Measurements from ENCODE around the gene LIN52. TPM values are rescaled to one million over a fixed set of nuclear protein-coding genes. Genes with fewer than 3 reads are reported as not detected.

LIN52 gene
- total and polyA plus RNA-seq, 2 of the 13 experiments (the other 11 are each of a cell fraction or from before 2014, with no cell fraction given): 11.4 to 23.3 TPM

DNA sequence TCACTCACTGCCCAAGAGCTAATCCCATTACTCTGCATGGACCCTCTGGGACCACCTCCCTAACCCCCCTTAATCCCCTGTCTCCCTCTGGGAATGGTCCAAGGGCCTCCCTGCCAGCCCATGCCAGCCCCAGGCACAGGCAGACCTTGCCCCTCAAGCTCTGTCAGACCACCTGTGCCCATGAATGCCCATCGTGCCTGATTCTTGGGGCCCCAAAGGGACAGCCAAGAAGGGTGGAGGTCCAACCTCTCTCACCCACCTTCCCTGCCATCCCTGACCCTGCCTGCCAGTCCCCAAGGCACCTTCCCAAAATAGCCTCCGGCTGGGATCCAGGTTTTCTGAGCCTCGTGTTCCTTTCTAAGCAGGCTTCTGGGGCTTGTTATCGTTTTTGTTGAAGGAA, 133.7 kb downstream of the LIN52 start:
- Histone ChIP-seq H3K27ac (ENCODE audit: extremely low read length, insufficient read depth, low read length) (no peak overlapping the region), H3K79me2 (ENCODE audit: insufficient read depth, low read length) (no peaks in the 10 kb centered on the region), H4K20me1 (ENCODE audit: insufficient read depth, low read length) (no peaks in the 10 kb centered on the region), H3K9me3 (ENCODE audit: low read length) (no peaks in the 10 kb centered on the region), H3K4me3 (replicated peaks in 1 of 3; ENCODE audit: insufficient read depth in 1 of 3, low read depth in 2 of 3, low read length in 3 of 3) (no peak overlapping the region), H3K27me3 (ENCODE audit: control insufficient read depth in 1 of 2, insufficient read depth in 2 of 2, low read length in 2 of 2) (peaks cover 14 to 55% of the 10 kb centered on the region in 2 experiments), H3K36me3 (replicated peaks in 1 of 2; ENCODE audit: control insufficient read depth in 1 of 2, insufficient read depth in 2 of 2, low read length in 2 of 2) (no peaks in the 10 kb centered on the region), H3K4me2 (ENCODE audit: low read depth, low read length) (no peak overlapping the region), H3K9ac (ENCODE audit: insufficient read depth, low read depth, low read length) (no peak overlapping the region), H2AFZ (ENCODE audit: low read length) (no peak overlapping the region), H3K4me1 (ENCODE audit: insufficient read depth, low read length) (peaks cover 12% of the 10 kb centered on the region; the same call in 1 of the 2 replicates)
- WGBS (ENCODE audit: low lambda C conversion rate): 0% methylated on average over 3 of the region's 4 CpGs
- ChIA-PET POLR2A (no interaction called here), CTCF (ENCODE audit: low intra/inter-chr PET ratio, low total read pairs) (interaction anchor here (0.8 to 3.1 kb wide), 3 partner anchors 32 to 107 kb away, joined by 3 to 14 read pairs (median 13); no protein-coding TSS in a partner anchor)
- no TSS peak for BruUV-seq (replicated peaks)
- ATAC-seq (no peak), DNase-seq (ENCODE audit: low spot score) (no peak), FAIRE-seq (no peak)
- TF ChIP-seq ZNF33B (CRISPR knock-in tag; IDR thresholded peaks at IDR 0.05) (no peak), HMGA1 (CRISPR knock-in tag; conservative IDR thresholded peaks at IDR 0.05) (no peak), FOSL2 (CRISPR knock-in tag; IDR thresholded peaks at IDR 0.05) (no peak), ZBTB38 (CRISPR knock-in tag; IDR thresholded peaks at IDR 0.05) (no peak), STAG1 (CRISPR knock-in tag; IDR thresholded peaks at IDR 0.05) (no peak), YEATS2 (CRISPR knock-in tag; IDR thresholded peaks at IDR 0.05; ENCODE audit: borderline replicate concordance) (no peak), ZBTB20 (CRISPR knock-in tag; IDR thresholded peaks at IDR 0.05; ENCODE audit: borderline replicate concordance, low read depth) (no peak), SATB2 (CRISPR knock-in tag; IDR thresholded peaks at IDR 0.05) (no peak), ZBTB42 (CRISPR knock-in tag; IDR thresholded peaks at IDR 0.05) (no peak)
- TF ChIP-seq, protein P1, sequence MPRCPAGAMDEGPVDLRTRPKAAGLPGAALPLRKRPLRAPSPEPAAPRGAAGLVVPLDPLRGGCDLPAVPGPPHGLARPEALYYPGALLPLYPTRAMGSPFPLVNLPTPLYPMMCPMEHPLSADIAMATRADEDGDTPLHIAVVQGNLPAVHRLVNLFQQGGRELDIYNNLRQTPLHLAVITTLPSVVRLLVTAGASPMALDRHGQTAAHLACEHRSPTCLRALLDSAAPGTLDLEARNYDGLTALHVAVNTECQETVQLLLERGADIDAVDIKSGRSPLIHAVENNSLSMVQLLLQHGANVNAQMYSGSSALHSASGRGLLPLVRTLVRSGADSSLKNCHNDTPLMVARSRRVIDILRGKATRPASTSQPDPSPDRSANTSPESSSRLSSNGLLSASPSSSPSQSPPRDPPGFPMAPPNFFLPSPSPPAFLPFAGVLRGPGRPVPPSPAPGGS (CRISPR knock-in tag; IDR thresholded peaks at IDR 0.05): no peak
- TF ChIP-seq, protein P2, sequence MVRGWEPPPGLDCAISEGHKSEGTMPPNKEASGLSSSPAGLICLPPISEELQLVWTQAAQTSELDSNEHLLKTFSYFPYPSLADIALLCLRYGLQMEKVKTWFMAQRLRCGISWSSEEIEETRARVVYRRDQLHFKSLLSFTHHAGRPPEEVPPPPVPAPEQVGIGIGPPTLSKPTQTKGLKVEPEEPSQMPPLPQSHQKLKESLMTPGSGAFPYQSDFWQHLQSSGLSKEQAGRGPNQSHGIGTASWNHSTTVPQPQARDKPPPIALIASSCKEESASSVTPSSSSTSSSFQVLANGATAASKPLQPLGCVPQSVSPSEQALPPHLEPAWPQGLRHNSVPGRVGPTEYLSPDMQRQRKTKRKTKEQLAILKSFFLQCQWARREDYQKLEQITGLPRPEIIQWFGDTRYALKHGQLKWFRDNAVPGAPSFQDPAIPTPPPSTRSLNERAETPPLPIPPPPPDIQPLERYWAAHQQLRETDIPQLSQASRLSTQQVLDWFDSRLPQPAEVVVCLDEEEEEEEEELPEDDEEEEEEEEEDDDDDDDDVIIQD (CRISPR knock-in tag; IDR thresholded peaks at IDR 0.05; ENCODE audit: low read depth): no peak
- in situ Hi-C loops (cut with HindIII; ENCODE audit: extremely low pct_ligation_motif_present, low pct_unique_long_range_greater_than_20kb) (loop anchor here (5.0 kb wide), 1 partner anchor 39 kb away; no protein-coding TSS in a partner anchor), intact Hi-C loops (cut with micrococcal nuclease; ENCODE audit: unreplicated experiment) (no loop called here)

All from HepG2 (cell line).